A673 (cell line): ENCODE results near the gene TRDMT1. TPM values are rescaled to one million over a fixed set of nuclear protein-coding genes. Genes with fewer than 3 reads are reported as not detected.

Source experiments
- BruUV-seq: library from RNA; stranded (reverse); fragments of 400-500 nt; replicated peaks from 2 replicates; lab custom pipeline; 2021; lab: Mats Ljungman, UMichigan
- CTCF ChIA-PET: fragments of 300-600 bp; sonication (Branson Sonifier 250); formaldehyde crosslinking; loops from one replicate; lab custom pipeline; 2022; ENCODE audit warnings: antibody characterized with exemption; lab: Charles Lee
- POLR2A ChIA-PET: fragments of 300-600 bp; sonication (Branson Sonifier 250); formaldehyde crosslinking; loops from one replicate; lab custom pipeline; 2022; ENCODE audit warnings: antibody characterized with exemption; ENCODE audit not compliant: low non-redundant PET; lab: Charles Lee
- DNase-seq: peaks from one replicate; pipeline ENCODE4 v3.0.0-alpha.2; 2015; ENCODE audit warnings: low spot score
- H3K27ac ChIP-seq: fragments of 200-600 bp; sonication (generic); 2 replicates; pipeline ENCODE4 v1.5.1; 2016; ENCODE audit warnings: mixed run types, low read depth, mild to moderate bottlenecking, mixed read lengths, antibody characterized with exemption, low read length; ENCODE audit not compliant: poor library complexity, severe bottlenecking
- H3K27me3 ChIP-seq: fragments of 200-600 bp; sonication (generic); replicated peaks from 2 replicates; pipeline ENCODE4 v1.6.1; 2017; ENCODE audit warnings: mixed run types, low read depth, mild to moderate bottlenecking, mixed read lengths, antibody characterized with exemption, low read length; ENCODE audit not compliant: insufficient read depth, poor library complexity
- H3K36me3 ChIP-seq: fragments of 200-600 bp; sonication (generic); 2 replicates; pipeline ENCODE4 v1.6.1; 2016; ENCODE audit warnings: mixed run types, mild to moderate bottlenecking, mixed read lengths, antibody characterized with exemption, low read length; ENCODE audit not compliant: insufficient read depth, poor library complexity, severe bottlenecking
- H3K4me1 ChIP-seq: fragments of 200-600 bp; sonication (generic); 2 replicates; pipeline ENCODE4 v1.6.1; 2017; ENCODE audit warnings: mixed run types, mild to moderate bottlenecking, mixed read lengths, antibody characterized with exemption, low read length; ENCODE audit not compliant: insufficient read depth, poor library complexity, severe bottlenecking
- H3K4me3 ChIP-seq: fragments of 200-600 bp; sonication (generic); 2 replicates; pipeline ENCODE4 v1.5.1; 2016; ENCODE audit warnings: low read depth, mixed run types, mild to moderate bottlenecking, mixed read lengths, low read length; ENCODE audit not compliant: poor library complexity, severe bottlenecking
- H3K9me3 ChIP-seq: fragments of 200-600 bp; sonication (generic); 2 replicates; pipeline ENCODE4 v1.6.1; 2016; ENCODE audit warnings: mixed run types, low read depth, mild to moderate bottlenecking, mixed read lengths, antibody characterized with exemption, low read length; ENCODE audit not compliant: poor library complexity, severe bottlenecking
- EZH2 ChIP-seq: fragments of 200-600 bp; sonication (generic); IDR thresholded peaks from 2 replicates; pipeline ENCODE4 v1.6.1; 2017; ENCODE audit warnings: borderline replicate concordance, low read depth, mild to moderate bottlenecking, mixed read lengths, antibody characterized with exemption, low read length; ENCODE audit not compliant: poor library complexity, severe bottlenecking
- intact Hi-C: fragments of 100-400 bp; cut with micrococcal nuclease; formaldehyde crosslinking; loops from one replicate; pipeline ENCODE4 v1.10.0; 2022; ENCODE audit not compliant: unreplicated experiment
- total RNA-seq: library from RNA; stranded (reverse); gene quantifications from 2 replicates; pipeline ENCODE4 v1.2.3, GENCODE V29; 2021
- TF ChIP-seq, protein P1 (sequence below): fragments of 300-800, 200-600 bp; sonication (generic); conservative IDR thresholded peaks from 2 replicates; pipeline ENCODE4 v1.5.1; 2017; ENCODE audit warnings: low read depth, mild to moderate bottlenecking, antibody characterized with exemption, low read length, moderate library complexity, mixed read lengths

The TRDMT1 gene
- total RNA-seq, 1 experiment from 2014 or later: 14.0 TPM

DNA sequence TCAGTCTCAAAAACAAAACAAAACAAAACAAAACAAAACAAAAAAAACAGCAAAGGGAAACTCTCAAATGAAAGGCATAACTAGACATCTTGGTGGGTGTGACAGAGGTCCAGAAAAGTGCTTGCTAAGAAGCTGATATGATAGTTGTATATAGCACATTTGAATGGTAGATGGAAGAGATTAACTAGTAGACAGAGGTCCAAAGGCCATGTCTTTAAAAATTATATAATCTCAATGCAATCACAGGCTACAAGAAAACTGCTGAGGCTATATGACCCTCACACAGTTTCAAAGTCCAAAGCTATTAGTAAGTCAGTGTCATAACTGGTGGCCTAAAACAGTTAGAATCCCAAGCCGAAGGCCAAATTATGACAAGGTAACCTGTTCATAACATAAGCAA is 56.2 kb downstream of the TRDMT1 start:
- no peak for DNase-seq
- CTCF ChIA-PET: no interaction called here
- no peaks in the 10 kb centered on the region for H3K36me3 ChIP-seq
- no peak overlapping the region for H3K4me3 ChIP-seq
- intact Hi-C loops: no loop called here
- H3K27ac ChIP-seq: no peak overlapping the region
- POLR2A ChIA-PET: no interaction called here
- BruUV-seq: no TSS peak
- H3K4me1 ChIP-seq: peaks cover 4% of the 10 kb centered on the region
- no peak for TF ChIP-seq EZH2
- TF ChIP-seq, protein P1, sequence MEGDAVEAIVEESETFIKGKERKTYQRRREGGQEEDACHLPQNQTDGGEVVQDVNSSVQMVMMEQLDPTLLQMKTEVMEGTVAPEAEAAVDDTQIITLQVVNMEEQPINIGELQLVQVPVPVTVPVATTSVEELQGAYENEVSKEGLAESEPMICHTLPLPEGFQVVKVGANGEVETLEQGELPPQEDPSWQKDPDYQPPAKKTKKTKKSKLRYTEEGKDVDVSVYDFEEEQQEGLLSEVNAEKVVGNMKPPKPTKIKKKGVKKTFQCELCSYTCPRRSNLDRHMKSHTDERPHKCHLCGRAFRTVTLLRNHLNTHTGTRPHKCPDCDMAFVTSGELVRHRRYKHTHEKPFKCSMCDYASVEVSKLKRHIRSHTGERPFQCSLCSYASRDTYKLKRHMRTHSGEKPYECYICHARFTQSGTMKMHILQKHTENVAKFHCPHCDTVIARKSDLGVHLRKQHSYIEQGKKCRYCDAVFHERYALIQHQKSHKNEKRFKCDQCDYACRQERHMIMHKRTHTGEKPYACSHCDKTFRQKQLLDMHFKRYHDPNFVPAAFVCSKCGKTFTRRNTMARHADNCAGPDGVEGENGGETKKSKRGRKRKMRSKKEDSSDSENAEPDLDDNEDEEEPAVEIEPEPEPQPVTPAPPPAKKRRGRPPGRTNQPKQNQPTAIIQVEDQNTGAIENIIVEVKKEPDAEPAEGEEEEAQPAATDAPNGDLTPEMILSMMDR: no peak
- H3K27me3 ChIP-seq: no peaks in the 10 kb centered on the region
- H3K9me3 ChIP-seq: no peaks in the 10 kb centered on the region

DNA sequence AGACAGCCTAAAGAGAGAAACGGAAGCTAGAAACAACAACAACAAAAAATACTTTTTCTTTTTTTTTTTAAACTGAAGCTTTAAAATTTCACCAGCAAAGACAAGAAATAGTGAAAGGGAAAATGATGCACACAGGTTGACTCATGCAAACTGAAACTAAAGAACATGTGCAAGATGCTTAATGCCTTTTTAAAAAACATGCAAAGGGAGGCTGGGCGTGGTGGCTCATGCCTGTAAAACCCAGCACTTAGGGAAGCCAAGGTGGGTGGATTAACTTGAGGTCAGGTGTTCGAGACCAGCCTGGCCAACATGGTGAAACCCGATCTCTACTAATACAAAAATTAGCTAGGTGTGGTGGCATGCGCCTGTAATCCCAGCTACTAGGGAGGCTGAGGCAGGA is 56.7 kb downstream of the TRDMT1 start:
- no peaks in the 10 kb centered on the region for H3K27me3 ChIP-seq
- CTCF ChIA-PET: no interaction called here
- H3K4me3 ChIP-seq: no peak overlapping the region
- POLR2A ChIA-PET: no interaction called here
- intact Hi-C loops: no loop called here
- no peaks in the 10 kb centered on the region for H3K9me3 ChIP-seq
- BruUV-seq: no TSS peak
- DNase-seq: no peak
- peaks cover 4% of the 10 kb centered on the region for H3K4me1 ChIP-seq
- TF ChIP-seq, protein P1: no peak
- no peak for TF ChIP-seq EZH2
- no peak overlapping the region for H3K27ac ChIP-seq
- H3K36me3 ChIP-seq: no peaks in the 10 kb centered on the region

DNA sequence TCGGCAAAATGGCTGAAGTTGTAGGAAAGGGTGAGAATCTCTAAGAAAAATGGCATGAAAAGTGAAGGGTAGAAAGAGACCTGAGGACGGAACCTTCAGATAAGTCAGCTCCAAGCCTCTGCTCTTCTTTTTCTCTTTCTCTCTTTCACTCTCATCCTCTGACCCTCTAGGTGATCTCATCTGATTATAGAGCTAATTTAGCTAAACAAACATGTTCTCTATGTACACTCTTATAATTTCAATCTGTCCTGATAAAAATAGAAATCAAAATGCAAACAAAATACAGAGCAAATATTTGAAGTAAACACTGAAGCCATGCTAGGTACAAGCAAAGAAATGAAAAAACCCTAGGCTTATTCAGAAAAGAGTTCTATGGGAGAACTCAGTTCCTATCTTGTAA is 57.4 kb downstream of the TRDMT1 start:
- TF ChIP-seq, protein P1: no peak
- TF ChIP-seq EZH2: no peak
- CTCF ChIA-PET: no interaction called here

More for the DNA sequence above, 57.4 kb downstream of the TRDMT1 start:
- Histone ChIP-seq H3K4me1 (peaks cover 12% of the 10 kb centered on the region), H3K27me3 (no peaks in the 10 kb centered on the region), H3K4me3 (no peak overlapping the region), H3K27ac (no peak overlapping the region), H3K36me3 (no peaks in the 10 kb centered on the region), H3K9me3 (no peaks in the 10 kb centered on the region)
- no peak for DNase-seq
- BruUV-seq: no TSS peak
- POLR2A ChIA-PET: no interaction called here
- intact Hi-C loops: no loop called here
